ENCODE measurements around the gene TIMM8B.

- TF ChIP-seq CTCF (conservative IDR thresholded peaks at IDR 0.05; ENCODE audit: low read length): no peak
- TF ChIP-seq EZH2phosphoT487 (IDR thresholded peaks at IDR 0.05; ENCODE audit: borderline replicate concordance): no peak
These were observed 3.8 kb downstream of the TIMM8B start for GRCh38 chr11:112082729-112083128.

Measured in Loucy (cell line).